SK-N-SH treated with all-trans-retinoic acid at 6 μM for 48 hours (cell line): ENCODE measurements around the gene DOCK2.

Experiments used
- ARNTL ChIP-seq: fragments of 450-650 bp; formaldehyde crosslinking; IDR thresholded peaks from 2 replicates; pipeline ENCODE4 v1.5.0; 2020; ENCODE audit warnings: low read depth, mild to moderate bottlenecking, moderate library complexity, borderline replicate concordance
- BACH2 ChIP-seq: fragments of 250-450 bp; sonication (Bioruptor Pico); IDR thresholded peaks from 2 replicates; pipeline ENCODE4 v1.9.0; 2021; ENCODE audit warnings: mild to moderate bottlenecking, borderline replicate concordance
- CREB5 ChIP-seq: fragments of 250-450 bp; sonication (Bioruptor Pico); IDR thresholded peaks from 2 replicates; pipeline ENCODE4 v1.5.1; 2020; ENCODE audit warnings: low read depth, mild to moderate bottlenecking, moderate library complexity
- CSDC2 ChIP-seq: fragments of 250-450 bp; sonication (Bioruptor Pico); IDR thresholded peaks from 2 replicates; pipeline ENCODE4 v1.5.0; 2020; ENCODE audit warnings: mild to moderate bottlenecking, moderate library complexity
- CSRNP3 ChIP-seq: fragments of 250-450 bp; sonication (Bioruptor Pico); IDR thresholded peaks from 2 replicates; pipeline ENCODE4 v1.5.1; 2021; ENCODE audit warnings: mild to moderate bottlenecking, moderate library complexity
- ESRRG ChIP-seq: fragments of 250-450 bp; sonication (Bioruptor Pico); IDR thresholded peaks from 2 replicates; pipeline ENCODE4 v1.6.1; 2021; ENCODE audit warnings: mild to moderate bottlenecking
- PATZ1 ChIP-seq: fragments of 250-450 bp; sonication (Bioruptor Pico); IDR thresholded peaks from 2 replicates; pipeline ENCODE4 v1.8.0; 2020; ENCODE audit warnings: mild to moderate bottlenecking, moderate library complexity, borderline replicate concordance
- RARB ChIP-seq: fragments of 250-450 bp; sonication (Bioruptor Pico); IDR thresholded peaks from 2 replicates; pipeline ENCODE4 v1.8.0; 2021; ENCODE audit warnings: mild to moderate bottlenecking, moderate library complexity
- TCF4 ChIP-seq: fragments of 250-450 bp; sonication (Bioruptor Pico); IDR thresholded peaks from 2 replicates; pipeline ENCODE4 v1.8.0; 2021; ENCODE audit warnings: mild to moderate bottlenecking, moderate library complexity, borderline replicate concordance
- TOX ChIP-seq: fragments of 250-450 bp; sonication (Bioruptor Pico); IDR thresholded peaks from 2 replicates; pipeline ENCODE4 v1.8.0; 2021; ENCODE audit warnings: mild to moderate bottlenecking, moderate library complexity, borderline replicate concordance
- ZFP3 ChIP-seq: fragments of 250-450 bp; sonication (Bioruptor Pico); IDR thresholded peaks from 2 replicates; pipeline ENCODE4 v1.5.0; 2020; ENCODE audit warnings: mild to moderate bottlenecking, moderate library complexity
- ZFP30 ChIP-seq: fragments of 450-650 bp; formaldehyde crosslinking; IDR thresholded peaks from 2 replicates; pipeline ENCODE4 v1.5.0; 2022; ENCODE audit warnings: mild to moderate bottlenecking, moderate library complexity
- ZNF8 ChIP-seq: fragments of 450-650 bp; formaldehyde crosslinking; IDR thresholded peaks from 2 replicates; pipeline ENCODE4 v1.5.0; 2020; ENCODE audit warnings: mild to moderate bottlenecking, moderate library complexity
- TF ChIP-seq, protein P1 (sequence below): fragments of 250-450 bp; sonication (Bioruptor Pico); IDR thresholded peaks from 2 replicates; pipeline ENCODE4 v1.5.0; 2020; ENCODE audit warnings: mild to moderate bottlenecking, moderate library complexity

DNA sequence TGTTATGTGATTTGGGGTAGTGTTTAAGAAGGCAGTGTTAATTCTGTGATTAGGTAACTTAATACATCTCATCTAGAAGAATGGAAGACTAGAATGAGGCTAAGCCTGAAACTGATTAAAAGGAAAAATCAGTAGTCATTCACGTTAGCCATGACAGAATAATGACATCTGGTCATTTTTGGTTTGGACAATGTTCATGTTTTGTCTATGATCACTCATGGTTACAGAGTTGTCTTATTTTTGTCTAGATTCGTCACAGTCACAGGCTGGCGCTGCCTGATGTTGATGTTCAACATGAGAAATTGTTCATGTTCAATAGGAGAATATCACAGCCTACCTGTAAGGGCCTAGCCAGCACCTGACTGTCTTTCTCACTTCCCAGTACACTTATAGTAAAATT lies 9.5 kb upstream of the DOCK2 start:
- no peak for TF ChIP-seq PATZ1 (CRISPR knock-in tag)
- no peak for TF ChIP-seq TOX (CRISPR knock-in tag)
- no peak for TF ChIP-seq ARNTL (CRISPR knock-in tag)
- no peak for TF ChIP-seq ESRRG (CRISPR knock-in tag)
- TF ChIP-seq CREB5 (CRISPR knock-in tag), result no peak
- TF ChIP-seq ZFP3, result no peak
- TF ChIP-seq TCF4 (CRISPR knock-in tag), result no peak
- no peak for TF ChIP-seq CSRNP3 (CRISPR knock-in tag)
- no peak for TF ChIP-seq BACH2
- no peak for TF ChIP-seq ZFP30 (CRISPR knock-in tag)
- no peak for TF ChIP-seq ZNF8 (CRISPR knock-in tag)
- TF ChIP-seq, protein P1, sequence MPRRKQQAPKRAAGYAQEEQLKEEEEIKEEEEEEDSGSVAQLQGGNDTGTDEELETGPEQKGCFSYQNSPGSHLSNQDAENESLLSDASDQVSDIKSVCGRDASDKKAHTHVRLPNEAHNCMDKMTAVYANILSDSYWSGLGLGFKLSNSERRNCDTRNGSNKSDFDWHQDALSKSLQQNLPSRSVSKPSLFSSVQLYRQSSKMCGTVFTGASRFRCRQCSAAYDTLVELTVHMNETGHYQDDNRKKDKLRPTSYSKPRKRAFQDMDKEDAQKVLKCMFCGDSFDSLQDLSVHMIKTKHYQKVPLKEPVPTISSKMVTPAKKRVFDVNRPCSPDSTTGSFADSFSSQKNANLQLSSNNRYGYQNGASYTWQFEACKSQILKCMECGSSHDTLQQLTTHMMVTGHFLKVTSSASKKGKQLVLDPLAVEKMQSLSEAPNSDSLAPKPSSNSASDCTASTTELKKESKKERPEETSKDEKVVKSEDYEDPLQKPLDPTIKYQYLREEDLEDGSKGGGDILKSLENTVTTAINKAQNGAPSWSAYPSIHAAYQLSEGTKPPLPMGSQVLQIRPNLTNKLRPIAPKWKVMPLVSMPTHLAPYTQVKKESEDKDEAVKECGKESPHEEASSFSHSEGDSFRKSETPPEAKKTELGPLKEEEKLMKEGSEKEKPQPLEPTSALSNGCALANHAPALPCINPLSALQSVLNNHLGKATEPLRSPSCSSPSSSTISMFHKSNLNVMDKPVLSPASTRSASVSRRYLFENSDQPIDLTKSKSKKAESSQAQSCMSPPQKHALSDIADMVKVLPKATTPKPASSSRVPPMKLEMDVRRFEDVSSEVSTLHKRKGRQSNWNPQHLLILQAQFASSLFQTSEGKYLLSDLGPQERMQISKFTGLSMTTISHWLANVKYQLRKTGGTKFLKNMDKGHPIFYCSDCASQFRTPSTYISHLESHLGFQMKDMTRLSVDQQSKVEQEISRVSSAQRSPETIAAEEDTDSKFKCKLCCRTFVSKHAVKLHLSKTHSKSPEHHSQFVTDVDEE (CRISPR knock-in tag), result no peak
- TF ChIP-seq RARB (CRISPR knock-in tag), result no peak
- TF ChIP-seq CSDC2 (CRISPR knock-in tag), result no peak
